ENCODE results near the gene CCSER1.
"Not testable (repeated sequence)": the region's sequence is repeated elsewhere in the genome, so short reads cannot be mapped to it uniquely, and the experiment has no call there.

CCSER1 gene

DNA sequence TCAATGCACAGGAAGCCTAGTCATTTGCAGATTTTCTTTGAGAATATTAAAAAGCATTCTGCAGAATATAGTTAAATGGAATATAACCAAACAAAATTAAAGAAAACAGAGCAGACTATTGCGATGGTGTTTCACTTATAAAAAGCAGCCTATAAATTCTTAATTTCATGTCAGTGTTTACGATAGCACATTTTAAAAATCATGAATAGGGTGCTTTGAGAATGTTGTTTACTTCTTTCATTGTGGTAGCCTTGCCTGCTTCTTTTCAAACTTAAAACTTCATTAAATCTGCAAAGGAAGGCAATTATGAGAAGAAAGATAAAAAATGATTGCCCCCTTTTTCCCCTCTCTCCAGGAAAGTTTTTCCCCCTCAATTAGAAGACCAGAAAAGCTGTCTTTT, 748.6 kb downstream of the CCSER1 start:
- H3K27me3 Mint-ChIP-seq, result no peaks in the 10 kb centered on the region
- H3K4me1 Mint-ChIP-seq (ENCODE audit: low read depth), result no peaks in the 10 kb centered on the region
- H3K27ac Mint-ChIP-seq, result no peak overlapping the region
- no peaks in the 10 kb centered on the region for H3K36me3 Mint-ChIP-seq
- peaks cover 17% of the 10 kb centered on the region for H3K9me3 Mint-ChIP-seq (ENCODE audit: low read depth)
- no peak overlapping the region for H3K4me3 Mint-ChIP-seq

- no peaks in the 10 kb centered on the region for H3K36me3 Mint-ChIP-seq
- no peaks in the 10 kb centered on the region for H3K4me1 Mint-ChIP-seq (ENCODE audit: low read depth)
- H3K27ac Mint-ChIP-seq, result no peak overlapping the region
- peaks cover 17% of the 10 kb centered on the region for H3K9me3 Mint-ChIP-seq (ENCODE audit: low read depth)
- no peaks in the 10 kb centered on the region for H3K27me3 Mint-ChIP-seq
- no peak overlapping the region for H3K4me3 Mint-ChIP-seq
Measured at GRCh38 chr4:90876296-90876695, 749.1 kb downstream of the CCSER1 start.

DNA sequence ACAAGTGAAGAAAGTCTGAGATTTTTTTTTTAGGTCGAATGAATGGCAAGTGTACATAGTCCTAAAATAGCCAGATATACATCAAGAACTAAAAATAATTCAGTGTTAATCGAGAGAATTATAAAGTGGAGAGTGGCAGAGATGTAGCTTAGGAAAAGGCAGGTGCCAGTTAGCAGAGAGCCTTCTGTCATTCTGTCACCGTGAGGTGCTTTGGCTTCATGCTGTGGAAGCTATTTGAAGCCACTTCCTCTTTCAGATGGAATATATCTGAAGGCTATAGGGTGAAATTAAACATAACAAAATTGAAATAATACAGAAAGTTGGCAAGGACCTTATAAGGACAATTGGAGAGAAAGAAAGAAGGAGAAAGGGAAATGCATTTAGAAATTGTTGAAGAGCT, 756.3 kb downstream of the CCSER1 start:
- Mint-ChIP-seq H3K4me3 (no peak overlapping the region), H3K9me3 (ENCODE audit: low read depth) (no peaks in the 10 kb centered on the region), H3K27ac (no peak overlapping the region), H3K4me1 (ENCODE audit: low read depth) (no peaks in the 10 kb centered on the region), H3K27me3 (no peaks in the 10 kb centered on the region), H3K36me3 (no peaks in the 10 kb centered on the region)

DNA sequence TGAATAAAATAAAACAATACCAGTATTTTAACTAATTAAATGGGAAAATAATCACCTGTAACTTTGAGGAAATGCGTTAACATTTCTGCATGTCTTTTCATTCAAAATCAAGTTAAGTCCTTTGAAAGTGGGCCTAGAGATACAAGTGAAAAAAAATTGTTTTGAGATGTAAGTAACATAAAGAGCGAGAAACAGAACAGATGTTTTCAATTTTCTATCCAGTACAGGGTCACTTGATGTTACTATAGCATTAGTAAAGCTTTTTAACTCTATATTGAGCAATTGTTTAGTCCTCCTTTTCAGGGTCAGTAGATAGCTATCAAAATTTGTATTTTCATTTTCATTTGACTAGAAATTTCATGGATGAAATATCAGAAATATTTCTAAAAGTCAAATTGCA, 761.4 kb downstream of the CCSER1 start:
- H3K4me1 Mint-ChIP-seq (ENCODE audit: low read depth), result no peaks in the 10 kb centered on the region
- no peaks in the 10 kb centered on the region for H3K27me3 Mint-ChIP-seq
- no peaks in the 10 kb centered on the region for H3K9me3 Mint-ChIP-seq (ENCODE audit: low read depth)
- no peak overlapping the region for H3K27ac Mint-ChIP-seq
- no peaks in the 10 kb centered on the region for H3K36me3 Mint-ChIP-seq
- no peak overlapping the region for H3K4me3 Mint-ChIP-seq

- Mint-ChIP-seq H3K36me3 (no peaks in the 10 kb centered on the region), H3K9me3 (ENCODE audit: low read depth) (no peaks in the 10 kb centered on the region), H3K4me3 (no peak overlapping the region), H3K27ac (no peak overlapping the region), H3K27me3 (no peaks in the 10 kb centered on the region), H3K4me1 (ENCODE audit: low read depth) (no peaks in the 10 kb centered on the region)
Measured at GRCh38 chr4:90889171-90889570, 762.0 kb downstream of the CCSER1 start.

DNA sequence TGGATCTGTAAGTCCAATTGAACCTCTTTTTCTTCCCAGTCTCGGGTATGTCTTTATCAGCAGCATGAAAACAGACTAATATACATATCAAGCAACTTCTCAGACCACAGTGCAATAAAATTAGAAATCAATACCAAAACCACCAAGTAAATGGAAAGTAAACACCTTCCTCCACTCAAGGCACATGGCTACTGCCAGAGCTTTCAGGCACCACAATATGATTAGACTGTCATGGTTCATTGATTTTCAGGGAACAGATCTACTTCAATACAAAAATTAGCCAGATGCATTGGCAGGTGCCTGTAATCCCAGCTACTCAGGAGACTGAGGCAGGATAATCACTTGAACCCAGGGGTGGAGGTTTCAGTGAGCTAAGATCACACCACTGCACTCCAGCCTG, 776.2 kb downstream of the CCSER1 start:
- not testable (repeated sequence) for H3K27me3 Mint-ChIP-seq; H3K27ac Mint-ChIP-seq; H3K36me3 Mint-ChIP-seq; H3K4me3 Mint-ChIP-seq; H3K4me1 Mint-ChIP-seq (ENCODE audit: low read depth)
- H3K9me3 Mint-ChIP-seq (ENCODE audit: low read depth), result peaks cover 21% of the 10 kb centered on the region

GRCh38 chr4:90904021-90904420, 776.8 kb downstream of the CCSER1 start:
- Mint-ChIP-seq H3K4me3 (no peak overlapping the region), H3K27me3 (no peaks in the 10 kb centered on the region), H3K9me3 (ENCODE audit: low read depth) (peaks cover 21% of the 10 kb centered on the region), H3K36me3 (no peaks in the 10 kb centered on the region), H3K27ac (no peak overlapping the region), H3K4me1 (ENCODE audit: low read depth) (no peaks in the 10 kb centered on the region)

DNA sequence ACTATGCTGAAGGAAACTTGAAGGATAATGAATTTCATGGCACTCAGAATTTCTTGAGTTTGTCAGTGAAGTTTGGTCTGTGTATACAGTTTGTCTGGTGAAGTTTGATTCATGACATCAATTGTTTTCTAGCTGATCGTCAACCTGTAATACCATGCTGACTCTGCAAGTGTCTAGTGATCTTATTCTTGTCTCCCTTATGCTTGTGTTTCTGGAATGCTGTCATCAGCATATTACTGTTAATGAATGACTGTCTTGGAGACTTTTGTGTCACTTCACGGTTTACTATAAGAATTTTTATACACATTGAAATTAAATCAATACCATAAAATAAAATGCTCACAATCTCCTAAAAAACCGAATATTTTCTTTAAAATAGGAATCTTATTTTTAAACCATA, 779.0 kb downstream of the CCSER1 start:
- peaks cover 21% of the 10 kb centered on the region for H3K9me3 Mint-ChIP-seq (ENCODE audit: low read depth)
- no peak overlapping the region for H3K27ac Mint-ChIP-seq
- no peak overlapping the region for H3K4me3 Mint-ChIP-seq
- no peaks in the 10 kb centered on the region for H3K27me3 Mint-ChIP-seq
- H3K4me1 Mint-ChIP-seq (ENCODE audit: low read depth), result no peaks in the 10 kb centered on the region
- no peaks in the 10 kb centered on the region for H3K36me3 Mint-ChIP-seq

- not testable (repeated sequence) for H3K36me3 Mint-ChIP-seq; H3K27me3 Mint-ChIP-seq; H3K4me1 Mint-ChIP-seq (ENCODE audit: low read depth); H3K27ac Mint-ChIP-seq; H3K9me3 Mint-ChIP-seq (ENCODE audit: low read depth); H3K4me3 Mint-ChIP-seq
Measured at GRCh38 chr4:90911724-90912434, 784.7 kb downstream of the CCSER1 start.

- no peaks in the 10 kb centered on the region for H3K27me3 Mint-ChIP-seq
- no peaks in the 10 kb centered on the region for H3K4me1 Mint-ChIP-seq (ENCODE audit: low read depth)
- H3K27ac Mint-ChIP-seq, result no peak overlapping the region
- no peaks in the 10 kb centered on the region for H3K9me3 Mint-ChIP-seq (ENCODE audit: low read depth)
- no peaks in the 10 kb centered on the region for H3K36me3 Mint-ChIP-seq
- H3K4me3 Mint-ChIP-seq, result no peak overlapping the region
Measured at GRCh38 chr4:90922174-90922573, 795.0 kb downstream of the CCSER1 start.

- Mint-ChIP-seq H3K27ac (no peak overlapping the region), H3K4me1 (ENCODE audit: low read depth) (no peaks in the 10 kb centered on the region), H3K9me3 (ENCODE audit: low read depth) (peaks cover 4% of the 10 kb centered on the region), H3K4me3 (no peak overlapping the region), H3K36me3 (no peaks in the 10 kb centered on the region), H3K27me3 (no peaks in the 10 kb centered on the region)
Measured at GRCh38 chr4:90926957-90927356, 799.8 kb downstream of the CCSER1 start.

GRCh38 chr4:90943311-90943710, 816.1 kb downstream of the CCSER1 start:
- Mint-ChIP-seq H3K36me3 (no peaks in the 10 kb centered on the region), H3K4me3 (no peak overlapping the region), H3K9me3 (ENCODE audit: low read depth) (peaks cover 8% of the 10 kb centered on the region), H3K4me1 (ENCODE audit: low read depth) (no peaks in the 10 kb centered on the region), H3K27ac (no peak overlapping the region), H3K27me3 (no peaks in the 10 kb centered on the region)

GRCh38 chr4:90946945-90947344, 819.8 kb downstream of the CCSER1 start:
- Mint-ChIP-seq H3K27me3 (no peaks in the 10 kb centered on the region), H3K4me3 (no peak overlapping the region), H3K27ac (no peak overlapping the region), H3K9me3 (ENCODE audit: low read depth) (peaks cover 8% of the 10 kb centered on the region), H3K36me3 (no peaks in the 10 kb centered on the region), H3K4me1 (ENCODE audit: low read depth) (no peaks in the 10 kb centered on the region)

DNA sequence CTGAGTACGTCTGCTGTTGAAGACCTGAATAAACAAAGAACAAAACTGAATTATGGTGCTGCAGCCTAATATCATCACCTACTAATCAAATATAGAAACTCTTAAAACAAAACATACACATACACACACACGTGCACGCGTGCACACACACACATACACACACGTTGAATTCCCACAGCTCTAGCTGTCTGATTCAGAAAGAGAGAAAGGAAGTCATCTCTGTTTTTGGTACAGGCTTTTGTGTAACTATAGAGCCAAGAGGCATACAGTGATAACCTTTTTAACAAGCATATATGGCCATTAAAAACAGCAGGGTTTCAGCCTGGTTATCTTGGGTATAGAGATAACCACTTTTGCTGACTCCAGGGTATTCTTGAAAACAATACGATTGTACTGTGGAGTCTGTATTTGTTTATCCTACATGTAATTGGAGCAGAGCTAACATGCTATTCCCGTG, 823.2 kb downstream of the CCSER1 start:
- Mint-ChIP-seq H3K27ac (no peak overlapping the region), H3K4me1 (ENCODE audit: low read depth) (no peaks in the 10 kb centered on the region), H3K4me3 (no peak overlapping the region), H3K36me3 (no peaks in the 10 kb centered on the region), H3K27me3 (no peaks in the 10 kb centered on the region), H3K9me3 (ENCODE audit: low read depth) (peaks cover 5% of the 10 kb centered on the region)

- no peaks in the 10 kb centered on the region for H3K36me3 Mint-ChIP-seq
- H3K27ac Mint-ChIP-seq, result no peak overlapping the region
- H3K4me3 Mint-ChIP-seq, result no peak overlapping the region
- peaks cover 5% of the 10 kb centered on the region for H3K9me3 Mint-ChIP-seq (ENCODE audit: low read depth)
- no peaks in the 10 kb centered on the region for H3K27me3 Mint-ChIP-seq
- H3K4me1 Mint-ChIP-seq (ENCODE audit: low read depth), result no peaks in the 10 kb centered on the region
Measured at GRCh38 chr4:90951037-90951436, 823.8 kb downstream of the CCSER1 start.

GRCh38 chr4:90958256-90958895, 831.2 kb downstream of the CCSER1 start:
- Mint-ChIP-seq H3K4me3 (no peak overlapping the region), H3K9me3 (ENCODE audit: low read depth) (no peaks in the 10 kb centered on the region), H3K27ac (no peak overlapping the region), H3K36me3 (no peaks in the 10 kb centered on the region), H3K27me3 (no peaks in the 10 kb centered on the region), H3K4me1 (ENCODE audit: low read depth) (no peaks in the 10 kb centered on the region)

Data from activated naive CD8-positive, alpha-beta T cell (primary cell).